HCT116 (cell line): ENCODE measurements around the gene SLC1A1. TPM values are rescaled to one million over a fixed set of nuclear protein-coding genes. Genes with fewer than 3 reads are reported as not detected.

Experiments used
- ATAC-seq: fragments of 200-7000 bp; cut with Tn5 transposase; 2 replicates; pipeline ENCODE4 v1.9.1; 2020; ENCODE audit warnings: mild to moderate bottlenecking, moderate library complexity
- BruUV-seq: library from RNA; stranded (reverse); fragments of 400-500 nt; replicated peaks from 2 replicates; lab custom pipeline; 2021; lab: Mats Ljungman, UMichigan
- CTCF ChIA-PET: fragments of 300-600 bp; sonication (Branson Sonifier 250); formaldehyde crosslinking; loops from one replicate; lab custom pipeline; 2021; ENCODE audit warnings: antibody characterized with exemption; lab: Charles Lee
- POLR2A ChIA-PET: fragments of 300-600, 350-600 bp; sonication (Branson Sonifier 250); formaldehyde crosslinking; loops from one replicate; lab custom pipeline; 2021; ENCODE audit warnings: antibody characterized with exemption; lab: Charles Lee
- RAD21 ChIA-PET, 2 experiments: fragments of 300-600 bp; sonication (Branson Sonifier 250); formaldehyde crosslinking; loops; one replicate each; lab custom pipeline; 2023; ENCODE audit warnings: low total read pairs in 2 of 2; ENCODE audit not compliant: uncharacterized antibody in 2 of 2, unreplicated experiment in 2 of 2, low non-redundant PET in 1 of 2; lab: Charles Lee
- DNase-seq: peaks from one replicate; pipeline ENCODE4 v3.0.0-alpha.2; 2010; ENCODE audit warnings: low read depth, low spot score
- H2AFZ ChIP-seq: fragments of 200-600 bp; shearing (Covaris generic), sonication (generic); 2 replicates; pipeline ENCODE4 v1.6.1; 2017; ENCODE audit warnings: low read depth, mixed run types, mixed read lengths, antibody characterized with exemption, low read length; ENCODE audit not compliant: poor library complexity, severe bottlenecking
- H3K27ac ChIP-seq: 2 replicates; pipeline ENCODE4 v1.5.1; 2012; ENCODE audit warnings: low read depth, low read length
- H3K27me3 ChIP-seq: fragments of 200-600 bp; sonication (generic); 2 replicates; pipeline ENCODE4 v1.6.1; 2016; ENCODE audit warnings: mixed run types, low read length, mixed read lengths; ENCODE audit not compliant: insufficient read depth
- H3K36me3 ChIP-seq, 2 experiments: fragments of 200-500 bp in 1 of 2; fragments of 200-600 bp in 1 of 2; sonication (Bioruptor generic) in 1 of 2; sonication (generic) in 1 of 2; 2 replicates each; pipeline versions ENCODE4 v1.5.1 to v1.6.1; 2014 to 2016; ENCODE audit warnings: low read length in 2 of 2, inconsistent platforms in 1 of 2, mixed read lengths in 1 of 2, mixed run types in 1 of 2; ENCODE audit not compliant: insufficient read depth in 2 of 2, control insufficient read depth in 1 of 2
- H3K4me1 ChIP-seq, 2 experiments: fragments of 200-600 bp in 1 of 2; sonication (generic) in 1 of 2; 2 replicates each; pipeline versions ENCODE4 v1.5.1 to v1.6.1; 2012 to 2017; ENCODE audit warnings: low read length in 2 of 2, inconsistent platforms in 1 of 2, mild to moderate bottlenecking in 1 of 2, mixed read lengths in 1 of 2, mixed run types in 1 of 2, moderate library complexity in 1 of 2; ENCODE audit not compliant: insufficient read depth in 2 of 2, control insufficient read depth in 1 of 2
- H3K4me2 ChIP-seq: fragments of 200-600 bp; sonication (generic); 2 replicates; pipeline ENCODE4 v1.6.1; 2017; ENCODE audit warnings: mixed run types, low read length, mixed read lengths
- H3K4me3 ChIP-seq, 2 experiments: fragments of 200-600 bp in 1 of 2; sonication (generic) in 1 of 2; replicated peaks in 1 of 2; 2 replicates each; pipeline ENCODE4 v1.5.1; 2011 to 2016; ENCODE audit warnings: low read length in 2 of 2, control low read depth in 1 of 2, low read depth in 1 of 2, mild to moderate bottlenecking in 1 of 2, mixed read lengths in 1 of 2, mixed run types in 1 of 2
- H3K79me2 ChIP-seq: fragments of 200-600 bp; sonication (generic); 2 replicates; pipeline ENCODE4 v1.6.1; 2017; ENCODE audit warnings: mild to moderate bottlenecking, mixed run types, low read length, moderate library complexity, mixed read lengths; ENCODE audit not compliant: insufficient read depth
- H3K9ac ChIP-seq: fragments of 200-600 bp; sonication (generic); 2 replicates; pipeline ENCODE4 v1.6.1; 2016; ENCODE audit warnings: low read length, mixed read lengths
- H3K9me2 ChIP-seq: fragments of 200-600 bp; sonication (generic), shearing (Covaris generic); 2 replicates; pipeline ENCODE4 v1.6.1; 2017; ENCODE audit warnings: mixed run types, mild to moderate bottlenecking, moderate library complexity; ENCODE audit not compliant: insufficient read depth
- H3K9me3 ChIP-seq, 2 experiments: fragments of 200-500 bp in 1 of 2; fragments of 200-600 bp in 1 of 2; sonication (Bioruptor generic) in 1 of 2; sonication (generic) in 1 of 2; 2 replicates each; pipeline ENCODE4 v1.6.1; 2014 to 2017; ENCODE audit warnings: low read length in 2 of 2, mixed read lengths in 2 of 2, inconsistent platforms in 1 of 2, low read depth in 1 of 2, mild to moderate bottlenecking in 1 of 2, mixed run types in 1 of 2, moderate library complexity in 1 of 2; ENCODE audit not compliant: control insufficient read depth in 1 of 2, insufficient read depth in 1 of 2
- H4K20me1 ChIP-seq: fragments of 200-600 bp; sonication (generic), shearing (Covaris generic); 2 replicates; pipeline ENCODE4 v1.6.1; 2017; ENCODE audit warnings: mixed run types, mild to moderate bottlenecking, moderate library complexity; ENCODE audit not compliant: insufficient read depth
- CBX3 ChIP-seq: IDR thresholded peaks from 2 replicates; pipeline ENCODE4 v1.6.1; 2012; ENCODE audit warnings: low read depth
- CTCF ChIP-seq, 3 experiments: fragments of 200-600 bp in 1 of 3; sonication (generic) in 1 of 3; IDR thresholded peaks in 2 of 3; conservative IDR thresholded peaks in 1 of 3; 2 replicates each; pipeline ENCODE4 v1.5.1; 2012 to 2017; ENCODE audit warnings: low read depth in 2 of 3, low read length in 2 of 3, antibody characterized with exemption in 1 of 3, borderline replicate concordance in 1 of 3, control low read depth in 1 of 3, mild to moderate bottlenecking in 1 of 3, mixed read lengths in 1 of 3, mixed run types in 1 of 3, moderate library complexity in 1 of 3; ENCODE audit not compliant: insufficient read depth in 1 of 3
- ELF1 ChIP-seq: IDR thresholded peaks from 2 replicates; pipeline ENCODE4 v1.6.1; 2012; ENCODE audit warnings: low read depth, borderline replicate concordance
- EZH2phosphoT487 ChIP-seq: fragments of 200-600 bp; IDR thresholded peaks from 2 replicates; pipeline ENCODE4 v1.6.1; 2018; ENCODE audit warnings: antibody characterized with exemption, borderline replicate concordance
- POLR2A ChIP-seq: IDR thresholded peaks from 2 replicates; pipeline ENCODE4 v1.7.0; 2011; ENCODE audit warnings: borderline replicate concordance; ENCODE audit not compliant: insufficient read depth, insufficient read length; ENCODE audit errors: extremely low read depth
- REST ChIP-seq: IDR thresholded peaks from 2 replicates; pipeline ENCODE4 v1.6.1; 2012; ENCODE audit warnings: low read depth
- SRF ChIP-seq: IDR thresholded peaks from 2 replicates; pipeline ENCODE4 v1.6.1; 2012; ENCODE audit warnings: low read depth
- ZBTB33 ChIP-seq: IDR thresholded peaks from 2 replicates; pipeline ENCODE4 v1.6.1; 2011; ENCODE audit warnings: mild to moderate bottlenecking, low read length, moderate library complexity; ENCODE audit not compliant: insufficient replicate concordance; ENCODE audit errors: extremely low read depth
- ZFX ChIP-seq: fragments of 450-650 bp; IDR thresholded peaks from 2 replicates; pipeline ENCODE4 v1.6.1; 2017
- intact Hi-C: fragments of 100-400 bp; cut with micrococcal nuclease; formaldehyde crosslinking; loops from 2 replicates; pipeline ENCODE4 v1.10.0; 2022
- total RNA-seq: library from RNA; stranded (reverse); gene quantifications from one replicate; pipeline ENCODE4 v1.2.1, GENCODE V29; 2021; ENCODE audit not compliant: unreplicated experiment

The SLC1A1 gene
- total RNA-seq, 1 experiment from 2014 or later = 6.8 TPM

- Histone ChIP-seq H3K4me3 (no peak overlapping the region), H2AFZ (no peak overlapping the region), H3K79me2 (no peaks in the 10 kb centered on the region), H3K9me3 (no peaks in the 10 kb centered on the region), H3K4me1 (no peaks in the 10 kb centered on the region), H3K4me2 (no peak overlapping the region), H4K20me1 (no peaks in the 10 kb centered on the region), H3K9ac (no peak overlapping the region), H3K9me2 (no peaks in the 10 kb centered on the region), H3K36me3 (no peaks in the 10 kb centered on the region), H3K27me3 (no peaks in the 10 kb centered on the region), H3K27ac (no peak overlapping the region)
- DNase-seq (no peak), ATAC-seq (no peak)
- POLR2A ChIA-PET = no interaction called here
- RAD21 ChIA-PET = no interaction called here
- CTCF ChIA-PET = no interaction called here
- no TSS peak for BruUV-seq
- intact Hi-C loops = no loop called here
- TF ChIP-seq EZH2phosphoT487 (no peak), POLR2A (no peak), ZBTB33 (no peak), SRF (no peak), REST (no peak), ZFX (no peak), CBX3 (no peak), ELF1 (no peak), CTCF (IDR thresholded peaks at IDR 0.05 in 2 of 3, conservative IDR thresholded peaks at IDR 0.05 in 1 of 3; ENCODE audit: borderline replicate concordance in 1 of 3, insufficient read depth in 1 of 3, low read depth in 2 of 3, low read length in 2 of 3) (no peak)
These were observed 56.7 kb downstream of the SLC1A1 start for GRCh38 chr9:4547016-4547415.
